Umbilical cord (tissue), 2 donors: ENCODE data around the gene MLLT10. TPM values are rescaled to one million over a fixed set of nuclear protein-coding genes. Genes with fewer than 3 reads are reported as not detected.

Source experiments
- DNase-seq: peaks from one replicate; pipeline ENCODE4 v3.0.0-alpha.2; 2015; ENCODE audit warnings: low spot score
- total RNA-seq: library from RNA; depleted of rRNA; stranded (reverse); fragments of >200 nt; gene quantifications from one replicate; pipeline ENCODE4 v1.2.3, GENCODE V29; 2014; ENCODE audit warnings: low replicate concordance; ENCODE audit not compliant: insufficient read depth

Gene MLLT10
- total RNA-seq, 1 donor from 2014 or later = 38.8 TPM

DNA sequence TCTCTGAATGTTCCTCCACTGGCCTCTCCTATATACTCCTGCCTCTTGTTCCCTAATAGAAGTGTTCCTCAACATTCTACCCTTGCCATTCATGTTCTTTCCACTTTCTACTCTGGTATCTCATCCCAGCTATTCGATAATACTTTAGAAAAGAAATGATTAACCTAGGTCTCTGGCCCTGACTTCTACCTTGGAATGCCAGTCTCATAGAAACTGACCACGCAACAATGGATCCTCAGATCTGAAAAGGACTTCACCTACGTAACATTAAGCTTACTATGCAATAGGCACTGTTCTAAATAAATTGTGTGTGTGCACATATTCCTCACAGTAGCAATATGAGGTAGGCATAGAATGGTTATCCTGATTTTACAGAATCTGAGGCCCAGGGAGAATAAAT lies 235.0 kb downstream of the MLLT10 start:
- DNase-seq = no peak

GRCh38 chr10:21771219-21771618 lies 237.2 kb downstream of the MLLT10 start:
- no peak for DNase-seq

- DNase-seq = no peak
Observed at GRCh38 chr10:21776883-21777282, 242.9 kb downstream of the MLLT10 start.

GRCh38 chr10:21791276-21791675 lies 257.2 kb downstream of the MLLT10 start:
- DNase-seq = no peak

Other genes starting within 250 kb of the MLLT10 start
- gene SKIDA1, start 8.6 kb upstream of the MLLT10 start, total RNA-seq = 10.1 TPM